KOPT-K1 (cell line): ENCODE results near the gene SPI1.

Experiments
- H3K27ac ChIP-seq: fragments of 200-600 bp; sonication (generic); 2 replicates; pipeline ENCODE4 v1.5.1; 2016; ENCODE audit warnings: antibody characterized with exemption, mild to moderate bottlenecking, low read depth, low read length; ENCODE audit not compliant: poor library complexity, severe bottlenecking
- H3K36me3 ChIP-seq: fragments of 200-600 bp; sonication (generic); 2 replicates; pipeline ENCODE4 v1.5.1; 2017; ENCODE audit warnings: antibody characterized with exemption, mild to moderate bottlenecking, low read length, moderate library complexity; ENCODE audit not compliant: insufficient read depth
- H3K9me3 ChIP-seq: fragments of 200-600 bp; sonication (generic); 2 replicates; pipeline ENCODE4 v1.5.1; 2017; ENCODE audit warnings: antibody characterized with exemption, low read length, mild to moderate bottlenecking; ENCODE audit not compliant: insufficient read depth, poor library complexity, severe bottlenecking

Gene SPI1

GRCh38 chr11:47333526-47333845 is 44.9 kb downstream of the SPI1 start:
- Histone ChIP-seq H3K9me3 (no peaks in the 10 kb centered on the region), H3K27ac (no peak overlapping the region), H3K36me3 (no peaks in the 10 kb centered on the region; the same call in 1 of the 2 replicates)

DNA sequence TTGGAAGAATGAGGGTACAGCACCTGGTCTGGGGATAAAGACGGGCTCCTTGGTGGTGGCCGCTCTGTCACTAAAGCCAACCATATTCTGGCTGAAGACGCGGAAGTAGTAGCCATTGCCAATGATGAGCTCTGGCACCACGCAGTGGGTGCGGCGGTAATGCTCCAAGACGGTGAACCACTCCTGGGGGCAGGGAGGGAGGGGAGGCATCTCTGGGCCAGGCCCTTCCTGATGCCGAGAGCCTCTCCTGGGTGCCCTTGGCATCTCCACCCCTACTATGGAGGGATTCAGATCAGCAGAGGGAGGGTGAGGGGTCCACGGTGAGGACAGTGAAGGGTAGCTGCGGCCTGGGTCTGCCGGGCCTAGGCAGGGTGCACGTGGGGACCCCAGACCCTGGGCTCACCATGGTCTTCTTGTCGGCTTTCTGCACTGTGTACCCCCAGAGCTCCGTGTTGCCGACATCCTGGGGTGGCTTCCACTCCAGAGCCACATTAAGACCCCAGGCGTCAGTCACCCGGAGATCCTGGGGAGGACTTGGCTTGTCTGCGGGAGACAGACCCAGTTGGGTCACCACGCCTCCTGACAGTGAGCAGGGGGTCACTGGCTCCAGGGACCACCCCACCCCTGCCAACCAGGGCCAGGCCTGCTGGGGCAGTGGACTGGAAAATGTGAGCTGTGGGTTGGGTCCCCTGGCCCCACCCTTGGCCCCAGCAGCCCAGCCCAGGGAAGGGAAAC is 45.4 kb downstream of the SPI1 start:
- Histone ChIP-seq H3K9me3 (no peaks in the 10 kb centered on the region), H3K36me3 (no peaks in the 10 kb centered on the region; the same call in 1 of the 2 replicates), H3K27ac (no peak overlapping the region)

DNA sequence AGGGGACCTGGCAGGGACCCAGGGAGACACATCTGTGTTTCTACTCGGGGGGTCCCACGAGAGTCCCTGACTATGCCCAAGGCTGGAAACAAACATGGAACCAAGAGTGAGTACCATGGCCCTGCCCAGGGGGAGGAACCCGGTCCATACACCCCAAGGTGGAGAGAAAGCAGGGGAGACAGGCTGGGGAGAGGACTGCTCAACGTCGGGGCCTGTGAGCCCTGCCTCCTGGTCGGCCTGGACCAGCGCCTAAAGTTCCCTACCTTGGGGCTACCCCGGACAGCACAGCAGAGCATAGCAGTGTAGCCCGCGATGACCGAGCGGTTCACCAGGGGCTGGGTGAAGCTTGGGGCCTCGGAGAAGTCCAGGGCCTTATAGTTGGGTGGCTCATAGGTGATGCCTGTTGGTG is 46.0 kb downstream of the SPI1 start:
- H3K36me3 ChIP-seq = no peaks in the 10 kb centered on the region; the same call in 1 of the 2 replicates
- no peaks in the 10 kb centered on the region for H3K9me3 ChIP-seq
- H3K27ac ChIP-seq = no peak overlapping the region

DNA sequence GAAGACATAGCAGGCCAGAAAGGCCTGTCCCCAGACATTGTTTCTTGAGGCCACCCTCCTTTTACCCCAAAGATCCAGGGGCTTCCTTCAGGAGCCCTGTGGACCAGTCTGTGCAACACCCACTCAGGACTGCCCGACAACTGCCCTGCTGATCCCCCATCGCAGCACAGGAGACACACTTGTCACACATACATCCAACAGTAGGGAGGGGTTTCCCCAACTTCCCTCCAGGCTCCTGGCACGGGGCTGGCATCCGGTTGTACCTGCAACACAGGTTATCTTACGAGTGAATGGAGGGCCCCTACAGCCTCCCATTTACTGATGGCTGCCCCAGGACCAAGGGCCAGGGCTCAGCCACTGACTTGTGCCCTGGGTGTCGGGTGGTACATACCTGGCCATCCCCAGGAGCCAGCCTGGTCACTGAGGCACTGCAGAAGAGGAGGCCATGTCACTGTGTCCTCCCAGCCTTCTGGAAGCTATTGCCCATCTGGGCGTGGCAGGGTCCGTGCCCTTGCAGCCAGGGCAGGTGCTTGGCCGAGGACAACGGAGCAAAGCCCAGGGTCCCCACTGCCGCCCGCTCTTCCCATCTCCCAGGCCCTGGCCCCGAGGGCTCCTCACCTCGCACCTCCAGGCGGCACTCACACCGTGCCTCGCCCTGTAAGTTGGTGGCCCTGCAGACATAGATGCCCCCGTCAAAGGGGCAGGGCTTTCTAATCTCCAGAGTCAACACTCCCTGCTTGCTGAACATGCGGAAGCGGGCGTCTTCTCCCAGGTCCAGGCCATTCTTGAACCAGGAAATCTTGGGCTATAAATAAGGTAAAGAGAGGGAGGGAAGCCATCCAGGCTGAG is 46.7 kb downstream of the SPI1 start:
- no peak overlapping the region for H3K27ac ChIP-seq

GRCh38 chr11:47329987-47330931 is 48.1 kb downstream of the SPI1 start:
- H3K36me3 ChIP-seq = no peaks in the 10 kb centered on the region; the same call in 1 of the 2 replicates
- no peak overlapping the region for H3K27ac ChIP-seq
- no peaks in the 10 kb centered on the region for H3K9me3 ChIP-seq

More for the DNA sequence above, 46.7 kb downstream of the SPI1 start:
- Histone ChIP-seq H3K36me3 (no peaks in the 10 kb centered on the region; the same call in 1 of the 2 replicates), H3K9me3 (no peaks in the 10 kb centered on the region)

DNA sequence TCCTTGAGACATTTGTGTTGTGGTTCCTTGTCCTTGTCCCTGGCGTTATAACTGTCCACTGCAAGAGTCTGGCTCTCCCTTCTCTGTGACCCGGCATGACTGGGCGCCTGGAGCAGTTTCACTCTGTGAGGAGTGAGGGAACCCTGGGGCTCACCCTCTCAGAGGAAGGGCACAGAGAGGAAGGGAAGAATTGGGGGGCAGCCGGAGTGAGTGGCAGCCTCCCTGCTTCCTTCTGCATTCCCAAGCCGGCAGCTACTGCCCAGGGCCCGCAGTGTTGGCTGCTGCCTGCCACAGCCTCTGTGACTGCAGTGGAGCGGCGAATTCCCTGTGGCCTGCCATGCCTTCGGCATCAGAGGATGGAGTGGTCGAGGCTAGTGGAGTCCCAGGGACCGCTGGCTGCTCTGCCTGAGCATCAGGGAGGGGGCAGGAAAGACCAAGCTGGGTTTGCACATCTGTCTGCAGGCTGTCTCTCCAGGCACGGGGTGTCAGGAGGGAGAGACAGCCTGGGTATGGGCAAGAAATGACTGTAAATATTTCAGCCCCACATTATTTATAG is 48.8 kb downstream of the SPI1 start:
- Histone ChIP-seq H3K9me3 (no peaks in the 10 kb centered on the region), H3K36me3 (no peaks in the 10 kb centered on the region; the same call in 1 of the 2 replicates)

GRCh38 chr11:47328449-47329390 is 49.6 kb downstream of the SPI1 start:
- no peaks in the 10 kb centered on the region; the same call in 1 of the 2 replicates for H3K36me3 ChIP-seq
- no peak overlapping the region for H3K27ac ChIP-seq
- no peaks in the 10 kb centered on the region for H3K9me3 ChIP-seq

More for the DNA sequence above, 48.8 kb downstream of the SPI1 start:
- H3K27ac ChIP-seq = no peak overlapping the region

DNA sequence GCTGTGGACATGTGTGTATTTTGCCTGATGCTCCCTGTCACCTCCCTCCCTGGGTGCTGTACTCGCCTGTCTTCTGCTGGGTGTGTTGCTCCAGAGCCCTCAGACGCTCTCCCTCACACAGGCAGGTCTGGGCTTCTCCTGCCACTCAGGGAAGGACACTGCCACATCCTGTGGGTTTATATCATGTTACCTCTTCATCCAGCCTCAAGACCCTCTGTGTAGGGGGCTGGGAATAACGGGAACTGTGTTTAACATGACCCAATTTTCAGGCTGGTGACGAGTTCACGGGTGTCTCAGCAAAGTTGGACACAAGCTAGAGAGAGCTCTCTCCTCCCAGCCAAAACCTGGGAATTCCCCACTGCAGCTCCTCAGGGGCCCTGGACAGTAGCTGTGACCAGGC is 50.4 kb downstream of the SPI1 start:
- H3K9me3 ChIP-seq = no peaks in the 10 kb centered on the region
- no peak overlapping the region for H3K27ac ChIP-seq
- H3K36me3 ChIP-seq = no peaks in the 10 kb centered on the region; the same call in 1 of the 2 replicates

DNA sequence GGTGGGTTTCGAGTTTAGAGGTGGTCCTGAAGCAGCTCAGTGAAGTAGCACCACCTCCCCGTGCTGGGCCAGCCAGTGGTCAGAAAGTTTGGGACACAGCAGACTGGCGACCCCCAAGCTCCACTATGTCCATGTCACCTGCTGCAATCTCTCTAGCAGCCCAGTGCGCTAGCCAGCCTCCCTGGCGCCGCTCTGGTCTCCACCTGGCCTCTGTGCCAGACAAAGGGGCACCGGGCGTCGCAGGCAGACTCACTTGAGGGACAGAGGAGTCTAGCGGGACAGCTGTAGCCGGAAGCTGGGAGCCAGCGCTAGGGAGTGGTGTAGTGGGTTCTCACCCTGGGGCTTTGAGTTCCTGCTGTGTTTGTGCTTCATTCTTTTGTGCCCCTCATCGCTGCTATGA is 51.3 kb downstream of the SPI1 start:
- Histone ChIP-seq H3K27ac (no peak overlapping the region), H3K9me3 (no peaks in the 10 kb centered on the region), H3K36me3 (peaks cover 3% of the 10 kb centered on the region)

GRCh38 chr11:47326198-47326597 is 52.1 kb downstream of the SPI1 start:
- H3K27ac ChIP-seq = no peak overlapping the region
- H3K36me3 ChIP-seq = peaks cover 11% of the 10 kb centered on the region
- no peaks in the 10 kb centered on the region for H3K9me3 ChIP-seq

- H3K36me3 ChIP-seq = peaks cover 15% of the 10 kb centered on the region
- H3K27ac ChIP-seq = no peak overlapping the region
Measured at GRCh38 chr11:47325271-47326041, 52.9 kb downstream of the SPI1 start.

DNA sequence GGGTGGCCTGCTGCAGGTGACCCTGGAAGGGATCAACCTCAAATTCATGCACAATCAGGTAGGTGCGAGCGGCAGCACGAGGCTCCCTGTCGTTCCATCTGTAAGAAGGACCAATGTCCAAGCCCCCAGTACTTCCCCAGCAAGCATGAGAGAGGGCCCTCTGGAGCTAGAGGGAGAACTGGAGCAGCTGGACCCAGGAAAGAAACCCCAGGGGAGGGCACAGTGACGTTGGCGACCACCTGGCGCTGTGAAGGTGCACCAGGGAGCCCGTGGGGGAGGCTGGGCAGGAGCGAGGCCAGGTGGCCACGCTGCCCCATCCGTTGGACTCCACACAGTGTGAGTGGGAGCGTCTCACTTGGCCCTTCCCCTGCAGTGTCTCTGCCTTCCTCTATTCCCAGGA is 53.8 kb downstream of the SPI1 start:
- Histone ChIP-seq H3K9me3 (no peaks in the 10 kb centered on the region), H3K27ac (no peak overlapping the region), H3K36me3 (peaks cover 18% of the 10 kb centered on the region)

More at GRCh38 chr11:47325271-47326041, 52.9 kb downstream of the SPI1 start:
- H3K9me3 ChIP-seq = no peaks in the 10 kb centered on the region

GRCh38 chr11:47318166-47318565 is 60.2 kb downstream of the SPI1 start:
- H3K36me3 ChIP-seq = peaks cover 75% of the 10 kb centered on the region
- H3K27ac ChIP-seq = no peak overlapping the region
- no peaks in the 10 kb centered on the region for H3K9me3 ChIP-seq
